GM23338 (cell line): ENCODE data around the gene FOXP1. TPM values are rescaled to one million over a fixed set of nuclear protein-coding genes. Genes with fewer than 3 reads are reported as not detected.

Experiments used
- ATAC-seq: fragments of 200-7000 bp; cut with Tn5 transposase; 3 replicates; pipeline ENCODE4 v1.9.1; 2020
- DNase-seq: peaks from one replicate; pipeline ENCODE4 v3.0.0-alpha.2; 2015; ENCODE audit warnings: low spot score
- H2AFZ ChIP-seq: fragments of 200-600 bp; sonication (generic); 2 replicates; pipeline ENCODE4 v1.8.0; 2016; ENCODE audit warnings: antibody characterized with exemption, mild to moderate bottlenecking, moderate library complexity
- H3F3A ChIP-seq: fragments of 200-600 bp; sonication (generic); replicated peaks from 2 replicates; pipeline ENCODE4 v1.8.0; 2017; ENCODE audit warnings: antibody characterized with exemption, mixed run types, low read depth
- H3K27ac ChIP-seq: fragments of 200-600 bp; sonication (generic); 2 replicates; pipeline ENCODE4 v1.6.1; 2016; ENCODE audit warnings: low read depth
- H3K27me3 ChIP-seq: fragments of 200-600 bp; sonication (generic); 2 replicates; pipeline ENCODE4 v1.8.0; 2016; ENCODE audit warnings: mild to moderate bottlenecking, mixed run types, moderate library complexity; ENCODE audit not compliant: insufficient read depth
- H3K36me3 ChIP-seq: fragments of 200-600 bp; sonication (generic); 2 replicates; pipeline ENCODE4 v1.8.0; 2016; ENCODE audit warnings: mild to moderate bottlenecking; ENCODE audit not compliant: insufficient read depth
- H3K4me1 ChIP-seq: fragments of 200-600 bp; sonication (generic); 2 replicates; pipeline ENCODE4 v1.8.0; 2016; ENCODE audit warnings: mild to moderate bottlenecking, moderate library complexity; ENCODE audit not compliant: insufficient read depth
- H3K4me2 ChIP-seq: fragments of 200-600 bp; sonication (generic); 2 replicates; pipeline ENCODE4 v1.7.1; 2017; ENCODE audit warnings: mixed run types
- H3K4me3 ChIP-seq: fragments of 200-600 bp; sonication (generic); 2 replicates; pipeline ENCODE4 v1.6.1; 2016; ENCODE audit warnings: mixed run types
- H3K79me2 ChIP-seq: fragments of 200-600 bp; sonication (generic); replicated peaks from 2 replicates; pipeline ENCODE4 v1.8.0; 2017; ENCODE audit warnings: mild to moderate bottlenecking; ENCODE audit not compliant: insufficient read depth
- H3K9me2 ChIP-seq: fragments of 200-600 bp; sonication (generic); 2 replicates; pipeline ENCODE4 v1.8.0; 2017; ENCODE audit not compliant: insufficient read depth
- H4K20me1 ChIP-seq: fragments of 200-600 bp; sonication (generic); replicated peaks from 2 replicates; pipeline ENCODE4 v1.8.0; 2017; ENCODE audit warnings: mild to moderate bottlenecking; ENCODE audit not compliant: insufficient read depth
- H3K27ac Mint-ChIP-seq: 2 replicates; pipeline ENCODE4 v1.8.0; 2020; ENCODE audit warnings: inconsistent platforms, mild to moderate bottlenecking, moderate library complexity, mixed read lengths
- H3K27me3 Mint-ChIP-seq: 3 replicates; pipeline ENCODE4 v1.8.0; 2022; ENCODE audit warnings: low read depth, mild to moderate bottlenecking, moderate library complexity, mixed read lengths, inconsistent platforms; ENCODE audit not compliant: insufficient read depth, poor library complexity
- H3K36me3 Mint-ChIP-seq: 3 replicates; pipeline ENCODE4 v1.8.0; 2021; ENCODE audit warnings: low read depth, mild to moderate bottlenecking, inconsistent platforms, moderate library complexity, mixed read lengths
- H3K4me1 Mint-ChIP-seq: 3 replicates; pipeline ENCODE4 v1.8.0; 2020; ENCODE audit warnings: mild to moderate bottlenecking, inconsistent platforms, mixed read lengths
- H3K4me3 Mint-ChIP-seq: 3 replicates; pipeline ENCODE4 v1.8.0; 2021; ENCODE audit warnings: moderate library complexity, mild to moderate bottlenecking, inconsistent platforms, mixed read lengths
- H3K9me3 Mint-ChIP-seq: 3 replicates; pipeline ENCODE4 v1.8.0; 2020; ENCODE audit warnings: moderate library complexity, mild to moderate bottlenecking, inconsistent platforms, mixed read lengths
- CREB1 ChIP-seq: fragments of 250-450 bp; sonication (Bioruptor Pico); IDR thresholded peaks from 2 replicates; pipeline ENCODE4 v1.5.0; 2020; ENCODE audit warnings: low read depth, mild to moderate bottlenecking, moderate library complexity
- EZH2 ChIP-seq: fragments of 200-600 bp; sonication (generic); IDR thresholded peaks from one replicate; pipeline ENCODE4 v1.8.0; 2017; ENCODE audit warnings: antibody characterized with exemption, mild to moderate bottlenecking, low read depth; ENCODE audit not compliant: unreplicated experiment
- EZH2phosphoT487 ChIP-seq: fragments of 200-600 bp; sonication (generic); IDR thresholded peaks from one replicate; pipeline ENCODE4 v1.8.1; 2018; ENCODE audit warnings: antibody characterized with exemption; ENCODE audit not compliant: unreplicated experiment
- JUNB ChIP-seq: IDR thresholded peaks from one replicate; pipeline ENCODE4 v1.6.1; 2016; ENCODE audit warnings: antibody characterized with exemption; ENCODE audit not compliant: unreplicated experiment
- NANOG ChIP-seq: IDR thresholded peaks from 2 replicates; pipeline ENCODE4 v1.6.1; 2016; ENCODE audit warnings: antibody characterized with exemption, borderline replicate concordance
- POLR2AphosphoS5 ChIP-seq: IDR thresholded peaks from 2 replicates; pipeline ENCODE4 v1.6.1; 2016; ENCODE audit warnings: antibody characterized with exemption, low read depth
- STAT1 ChIP-seq: IDR thresholded peaks from one replicate; pipeline ENCODE4 v1.6.1; 2016; ENCODE audit warnings: antibody characterized with exemption; ENCODE audit not compliant: unreplicated experiment
- ZNF114 ChIP-seq: fragments of 250-450 bp; sonication (Bioruptor Pico); IDR thresholded peaks from 2 replicates; pipeline ENCODE4 v1.5.0; 2020; ENCODE audit warnings: mild to moderate bottlenecking, moderate library complexity
- ZNF331 ChIP-seq: fragments of 250-450 bp; sonication (Bioruptor Pico); IDR thresholded peaks from 2 replicates; pipeline ENCODE4 v1.5.0; 2020; ENCODE audit warnings: low read depth, mild to moderate bottlenecking, moderate library complexity
- polyA plus RNA-seq: library from polyadenylated mRNA; unstranded; fragments of >200 nt; fragmentation: Nextera tagmentation; extraction: Ambion mirVana; gene quantifications from 2 replicates; pipeline ENCODE4 v1.2.1, GENCODE V29; 2016
- total RNA-seq: library from RNA; depleted of rRNA; stranded (reverse); fragments of >200 nt; shearing (Covaris generic); gene quantifications from 2 replicates; pipeline ENCODE4 v1.2.3, GENCODE V29; 2014
- TF ChIP-seq, protein P1 (sequence below), 2 experiments: fragments of 200-600 bp in 1 of 2; sonication (generic) in 1 of 2; conservative IDR thresholded peaks; 2 replicates each; pipeline versions ENCODE4 v1.5.1 to v1.6.1; 2016 to 2017; ENCODE audit warnings: antibody characterized with exemption in 2 of 2, low read depth in 2 of 2, mild to moderate bottlenecking in 2 of 2, moderate library complexity in 1 of 2
- TF ChIP-seq, protein P2 (sequence below): IDR thresholded peaks from 2 replicates; pipeline ENCODE4 v1.6.1; 2016; ENCODE audit warnings: antibody characterized with exemption
- TF ChIP-seq, protein P3 (sequence below): fragments of 250-450 bp; sonication (Bioruptor Pico); IDR thresholded peaks from 2 replicates; pipeline ENCODE4 v1.5.0; 2020; ENCODE audit warnings: mild to moderate bottlenecking, moderate library complexity
- TF ChIP-seq, protein P4 (sequence below): IDR thresholded peaks from one replicate; pipeline ENCODE4 v1.6.1; 2018; ENCODE audit warnings: antibody characterized with exemption; ENCODE audit not compliant: unreplicated experiment

FOXP1 gene
- total and polyA plus RNA-seq, 2 experiments from 2014 or later: 32.9 to 35.5 TPM

DNA sequence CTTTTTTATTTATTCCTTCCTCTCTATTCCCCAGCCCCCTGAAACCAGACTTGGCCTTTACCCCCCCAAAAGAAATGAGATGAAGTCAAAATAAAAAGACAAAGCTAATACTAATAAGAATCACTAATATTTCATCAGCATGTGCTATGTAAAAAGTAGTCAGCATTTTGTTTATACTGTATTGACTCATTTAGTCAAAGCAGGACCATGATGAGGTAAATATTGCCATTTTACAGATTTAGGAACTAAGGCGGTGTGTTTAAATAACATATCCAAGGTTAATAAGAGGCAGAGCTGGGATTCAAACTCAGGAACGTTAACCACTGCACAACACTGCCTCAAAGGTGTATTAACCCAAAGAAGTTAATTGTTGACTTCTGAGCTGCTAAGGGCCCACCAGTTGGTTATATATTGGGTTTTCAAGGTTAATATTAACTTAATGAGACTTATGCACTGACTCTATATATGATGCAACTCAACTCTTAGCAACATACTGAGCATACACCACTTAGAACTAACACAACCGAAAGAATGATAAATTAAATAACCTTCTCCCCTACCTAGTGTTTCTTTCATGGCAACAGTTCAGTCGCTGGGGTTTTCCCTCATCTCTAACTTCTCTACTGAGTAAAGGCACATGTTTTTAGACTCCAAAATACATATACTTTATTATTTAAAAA is 34.7 kb downstream of the FOXP1 start:
- H3K79me2 ChIP-seq: no peaks in the 10 kb centered on the region
- Mint-ChIP-seq H3K27ac (no peak overlapping the region), H3K9me3 (no peaks in the 10 kb centered on the region), H3K4me3 (no peak overlapping the region), H3K36me3 (no peaks in the 10 kb centered on the region), H3K27me3 (no peaks in the 10 kb centered on the region), H3K4me1 (no peaks in the 10 kb centered on the region)
- no peaks in the 10 kb centered on the region for H3K27me3 ChIP-seq
- no peaks in the 10 kb centered on the region for H3K4me1 ChIP-seq
- ATAC-seq (no peak), DNase-seq (no peak)
- TF ChIP-seq, protein P1, sequence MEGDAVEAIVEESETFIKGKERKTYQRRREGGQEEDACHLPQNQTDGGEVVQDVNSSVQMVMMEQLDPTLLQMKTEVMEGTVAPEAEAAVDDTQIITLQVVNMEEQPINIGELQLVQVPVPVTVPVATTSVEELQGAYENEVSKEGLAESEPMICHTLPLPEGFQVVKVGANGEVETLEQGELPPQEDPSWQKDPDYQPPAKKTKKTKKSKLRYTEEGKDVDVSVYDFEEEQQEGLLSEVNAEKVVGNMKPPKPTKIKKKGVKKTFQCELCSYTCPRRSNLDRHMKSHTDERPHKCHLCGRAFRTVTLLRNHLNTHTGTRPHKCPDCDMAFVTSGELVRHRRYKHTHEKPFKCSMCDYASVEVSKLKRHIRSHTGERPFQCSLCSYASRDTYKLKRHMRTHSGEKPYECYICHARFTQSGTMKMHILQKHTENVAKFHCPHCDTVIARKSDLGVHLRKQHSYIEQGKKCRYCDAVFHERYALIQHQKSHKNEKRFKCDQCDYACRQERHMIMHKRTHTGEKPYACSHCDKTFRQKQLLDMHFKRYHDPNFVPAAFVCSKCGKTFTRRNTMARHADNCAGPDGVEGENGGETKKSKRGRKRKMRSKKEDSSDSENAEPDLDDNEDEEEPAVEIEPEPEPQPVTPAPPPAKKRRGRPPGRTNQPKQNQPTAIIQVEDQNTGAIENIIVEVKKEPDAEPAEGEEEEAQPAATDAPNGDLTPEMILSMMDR (conservative IDR thresholded peaks at IDR 0.05; ENCODE audit: low read depth in 2 of 2): no peak
- TF ChIP-seq STAT1 (no peak), POLR2AphosphoS5 (no peak), ZNF114 (CRISPR knock-in tag) (no peak), EZH2 (no peak), CREB1 (CRISPR knock-in tag) (no peak), JUNB (no peak), EZH2phosphoT487 (no peak), ZNF331 (CRISPR knock-in tag) (no peak), NANOG (no peak)
- TF ChIP-seq, protein P2, sequence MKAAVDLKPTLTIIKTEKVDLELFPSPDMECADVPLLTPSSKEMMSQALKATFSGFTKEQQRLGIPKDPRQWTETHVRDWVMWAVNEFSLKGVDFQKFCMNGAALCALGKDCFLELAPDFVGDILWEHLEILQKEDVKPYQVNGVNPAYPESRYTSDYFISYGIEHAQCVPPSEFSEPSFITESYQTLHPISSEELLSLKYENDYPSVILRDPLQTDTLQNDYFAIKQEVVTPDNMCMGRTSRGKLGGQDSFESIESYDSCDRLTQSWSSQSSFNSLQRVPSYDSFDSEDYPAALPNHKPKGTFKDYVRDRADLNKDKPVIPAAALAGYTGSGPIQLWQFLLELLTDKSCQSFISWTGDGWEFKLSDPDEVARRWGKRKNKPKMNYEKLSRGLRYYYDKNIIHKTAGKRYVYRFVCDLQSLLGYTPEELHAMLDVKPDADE: no peak
- TF ChIP-seq, protein P3, sequence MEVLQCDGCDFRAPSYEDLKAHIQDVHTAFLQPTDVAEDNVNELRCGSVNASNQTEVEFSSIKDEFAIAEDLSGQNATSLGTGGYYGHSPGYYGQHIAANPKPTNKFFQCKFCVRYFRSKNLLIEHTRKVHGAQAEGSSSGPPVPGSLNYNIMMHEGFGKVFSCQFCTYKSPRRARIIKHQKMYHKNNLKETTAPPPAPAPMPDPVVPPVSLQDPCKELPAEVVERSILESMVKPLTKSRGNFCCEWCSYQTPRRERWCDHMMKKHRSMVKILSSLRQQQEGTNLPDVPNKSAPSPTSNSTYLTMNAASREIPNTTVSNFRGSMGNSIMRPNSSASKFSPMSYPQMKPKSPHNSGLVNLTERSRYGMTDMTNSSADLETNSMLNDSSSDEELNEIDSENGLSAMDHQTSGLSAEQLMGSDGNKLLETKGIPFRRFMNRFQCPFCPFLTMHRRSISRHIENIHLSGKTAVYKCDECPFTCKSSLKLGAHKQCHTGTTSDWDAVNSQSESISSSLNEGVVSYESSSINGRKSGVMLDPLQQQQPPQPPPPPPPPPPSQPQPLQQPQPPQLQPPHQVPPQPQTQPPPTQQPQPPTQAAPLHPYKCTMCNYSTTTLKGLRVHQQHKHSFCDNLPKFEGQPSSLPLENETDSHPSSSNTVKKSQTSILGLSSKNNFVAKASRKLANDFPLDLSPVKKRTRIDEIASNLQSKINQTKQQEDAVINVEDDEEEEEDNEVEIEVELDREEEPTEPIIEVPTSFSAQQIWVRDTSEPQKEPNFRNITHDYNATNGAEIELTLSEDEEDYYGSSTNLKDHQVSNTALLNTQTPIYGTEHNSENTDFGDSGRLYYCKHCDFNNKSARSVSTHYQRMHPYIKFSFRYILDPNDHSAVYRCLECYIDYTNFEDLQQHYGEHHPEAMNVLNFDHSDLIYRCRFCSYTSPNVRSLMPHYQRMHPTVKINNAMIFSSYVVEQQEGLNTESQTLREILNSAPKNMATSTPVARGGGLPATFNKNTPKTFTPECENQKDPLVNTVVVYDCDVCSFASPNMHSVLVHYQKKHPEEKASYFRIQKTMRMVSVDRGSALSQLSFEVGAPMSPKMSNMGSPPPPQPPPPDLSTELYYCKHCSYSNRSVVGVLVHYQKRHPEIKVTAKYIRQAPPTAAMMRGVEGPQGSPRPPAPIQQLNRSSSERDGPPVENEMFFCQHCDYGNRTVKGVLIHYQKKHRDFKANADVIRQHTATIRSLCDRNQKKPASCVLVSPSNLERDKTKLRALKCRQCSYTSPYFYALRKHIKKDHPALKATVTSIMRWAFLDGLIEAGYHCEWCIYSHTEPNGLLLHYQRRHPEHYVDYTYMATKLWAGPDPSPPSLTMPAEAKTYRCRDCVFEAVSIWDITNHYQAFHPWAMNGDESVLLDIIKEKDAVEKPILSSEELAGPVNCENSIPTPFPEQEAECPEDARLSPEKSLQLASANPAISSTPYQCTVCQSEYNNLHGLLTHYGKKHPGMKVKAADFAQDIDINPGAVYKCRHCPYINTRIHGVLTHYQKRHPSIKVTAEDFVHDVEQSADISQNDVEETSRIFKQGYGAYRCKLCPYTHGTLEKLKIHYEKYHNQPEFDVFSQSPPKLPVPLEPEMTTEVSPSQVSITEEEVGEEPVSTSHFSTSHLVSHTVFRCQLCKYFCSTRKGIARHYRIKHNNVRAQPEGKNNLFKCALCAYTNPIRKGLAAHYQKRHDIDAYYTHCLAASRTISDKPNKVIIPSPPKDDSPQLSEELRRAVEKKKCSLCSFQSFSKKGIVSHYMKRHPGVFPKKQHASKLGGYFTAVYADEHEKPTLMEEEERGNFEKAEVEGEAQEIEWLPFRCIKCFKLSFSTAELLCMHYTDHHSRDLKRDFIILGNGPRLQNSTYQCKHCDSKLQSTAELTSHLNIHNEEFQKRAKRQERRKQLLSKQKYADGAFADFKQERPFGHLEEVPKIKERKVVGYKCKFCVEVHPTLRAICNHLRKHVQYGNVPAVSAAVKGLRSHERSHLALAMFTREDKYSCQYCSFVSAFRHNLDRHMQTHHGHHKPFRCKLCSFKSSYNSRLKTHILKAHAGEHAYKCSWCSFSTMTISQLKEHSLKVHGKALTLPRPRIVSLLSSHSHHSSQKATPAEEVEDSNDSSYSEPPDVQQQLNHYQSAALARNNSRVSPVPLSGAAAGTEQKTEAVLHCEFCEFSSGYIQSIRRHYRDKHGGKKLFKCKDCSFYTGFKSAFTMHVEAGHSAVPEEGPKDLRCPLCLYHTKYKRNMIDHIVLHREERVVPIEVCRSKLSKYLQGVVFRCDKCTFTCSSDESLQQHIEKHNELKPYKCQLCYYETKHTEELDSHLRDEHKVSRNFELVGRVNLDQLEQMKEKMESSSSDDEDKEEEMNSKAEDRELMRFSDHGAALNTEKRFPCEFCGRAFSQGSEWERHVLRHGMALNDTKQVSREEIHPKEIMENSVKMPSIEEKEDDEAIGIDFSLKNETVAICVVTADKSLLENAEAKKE (CRISPR knock-in tag): no peak
- TF ChIP-seq, protein P4, sequence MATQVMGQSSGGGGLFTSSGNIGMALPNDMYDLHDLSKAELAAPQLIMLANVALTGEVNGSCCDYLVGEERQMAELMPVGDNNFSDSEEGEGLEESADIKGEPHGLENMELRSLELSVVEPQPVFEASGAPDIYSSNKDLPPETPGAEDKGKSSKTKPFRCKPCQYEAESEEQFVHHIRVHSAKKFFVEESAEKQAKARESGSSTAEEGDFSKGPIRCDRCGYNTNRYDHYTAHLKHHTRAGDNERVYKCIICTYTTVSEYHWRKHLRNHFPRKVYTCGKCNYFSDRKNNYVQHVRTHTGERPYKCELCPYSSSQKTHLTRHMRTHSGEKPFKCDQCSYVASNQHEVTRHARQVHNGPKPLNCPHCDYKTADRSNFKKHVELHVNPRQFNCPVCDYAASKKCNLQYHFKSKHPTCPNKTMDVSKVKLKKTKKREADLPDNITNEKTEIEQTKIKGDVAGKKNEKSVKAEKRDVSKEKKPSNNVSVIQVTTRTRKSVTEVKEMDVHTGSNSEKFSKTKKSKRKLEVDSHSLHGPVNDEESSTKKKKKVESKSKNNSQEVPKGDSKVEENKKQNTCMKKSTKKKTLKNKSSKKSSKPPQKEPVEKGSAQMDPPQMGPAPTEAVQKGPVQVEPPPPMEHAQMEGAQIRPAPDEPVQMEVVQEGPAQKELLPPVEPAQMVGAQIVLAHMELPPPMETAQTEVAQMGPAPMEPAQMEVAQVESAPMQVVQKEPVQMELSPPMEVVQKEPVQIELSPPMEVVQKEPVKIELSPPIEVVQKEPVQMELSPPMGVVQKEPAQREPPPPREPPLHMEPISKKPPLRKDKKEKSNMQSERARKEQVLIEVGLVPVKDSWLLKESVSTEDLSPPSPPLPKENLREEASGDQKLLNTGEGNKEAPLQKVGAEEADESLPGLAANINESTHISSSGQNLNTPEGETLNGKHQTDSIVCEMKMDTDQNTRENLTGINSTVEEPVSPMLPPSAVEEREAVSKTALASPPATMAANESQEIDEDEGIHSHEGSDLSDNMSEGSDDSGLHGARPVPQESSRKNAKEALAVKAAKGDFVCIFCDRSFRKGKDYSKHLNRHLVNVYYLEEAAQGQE: no peak
- no peak overlapping the region for H3K27ac ChIP-seq
- no peaks in the 10 kb centered on the region for H4K20me1 ChIP-seq
- no peaks in the 10 kb centered on the region for H3F3A ChIP-seq
- H3K9me2 ChIP-seq: no peaks in the 10 kb centered on the region
- H3K36me3 ChIP-seq: no peaks in the 10 kb centered on the region
- H3K4me3 ChIP-seq: no peak overlapping the region
- no peak overlapping the region for H3K4me2 ChIP-seq
- H2AFZ ChIP-seq: no peak overlapping the region
